ENCODE measurements around the gene CXCR6.

CXCR6 gene

DNA sequence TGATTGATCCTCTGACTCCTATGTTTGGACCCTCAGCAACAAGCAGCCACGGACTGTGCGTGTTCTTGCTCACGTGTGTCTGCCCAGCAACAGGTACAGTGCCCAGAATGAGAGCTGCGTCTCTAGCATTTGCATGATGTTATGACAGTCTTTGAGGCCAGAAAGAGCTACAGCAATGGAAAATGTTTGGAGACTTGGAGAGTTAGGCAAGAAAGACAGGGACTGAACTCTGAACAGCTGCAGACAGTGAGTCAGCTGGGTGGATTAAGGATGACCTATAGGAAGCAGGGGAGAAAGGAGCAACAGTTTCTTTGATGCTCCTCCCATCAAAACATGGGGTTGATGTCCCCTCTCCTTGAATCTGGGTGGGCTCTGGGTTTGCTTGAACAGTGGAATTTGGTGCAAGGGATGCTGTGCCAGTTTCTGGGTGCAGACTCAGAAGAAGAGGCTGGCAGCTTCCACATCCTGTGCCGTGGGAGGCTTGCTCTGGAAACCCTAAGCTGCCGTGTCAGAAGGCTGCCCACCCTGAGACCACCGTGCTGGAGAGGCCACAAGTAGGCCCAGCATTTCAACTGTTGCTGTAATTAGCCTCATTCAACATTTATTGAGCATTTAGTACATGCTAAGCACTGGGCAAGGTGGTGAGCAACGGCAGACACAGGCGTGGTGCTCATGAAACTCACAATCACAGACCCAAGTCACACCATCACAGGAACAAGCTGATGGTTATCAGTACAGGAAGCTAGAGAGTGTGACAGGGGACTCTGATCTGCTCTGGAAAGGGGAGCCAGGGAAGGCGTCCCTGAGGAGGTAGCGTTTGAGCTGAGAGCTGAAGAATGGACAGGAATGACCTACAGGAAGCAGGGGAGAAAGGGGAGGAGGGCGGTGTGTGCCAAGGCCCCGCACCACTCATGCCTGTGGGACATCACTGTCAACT is 35.2 kb upstream of the CXCR6 start:
- no peak for TF ChIP-seq CTCF (conservative IDR thresholded peaks at IDR 0.05)
- H3K27ac ChIP-seq, result no peak overlapping the region

DNA sequence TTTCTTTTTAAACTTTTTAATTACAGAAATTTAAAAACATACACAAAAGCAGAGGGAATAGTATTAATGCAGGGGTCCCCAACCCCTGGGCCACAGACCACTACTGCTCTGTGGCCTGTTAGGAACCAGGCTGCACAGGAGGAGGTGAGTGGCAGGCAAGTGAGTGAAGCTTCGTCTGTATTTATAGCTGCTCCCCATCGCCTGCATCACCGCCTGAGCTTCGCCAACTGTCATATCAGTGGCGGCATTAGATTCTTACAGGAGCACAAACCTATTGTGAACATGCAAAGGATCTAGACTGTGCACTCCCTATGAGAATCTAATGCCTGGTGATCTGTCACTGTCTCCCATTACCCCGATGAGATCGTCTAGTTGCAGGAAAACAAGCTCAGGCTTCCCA is 34.5 kb upstream of the CXCR6 start:
- no peak for TF ChIP-seq CTCF (conservative IDR thresholded peaks at IDR 0.05)
- no peak overlapping the region for H3K27ac ChIP-seq

- no peak for TF ChIP-seq CTCF (conservative IDR thresholded peaks at IDR 0.05)
Observed at GRCh38 chr3:45909542-45909941, 33.7 kb upstream of the CXCR6 start.

GRCh38 chr3:45910892-45911291 is 32.4 kb upstream of the CXCR6 start:
- H3K27ac ChIP-seq, result no peak overlapping the region
- TF ChIP-seq CTCF (conservative IDR thresholded peaks at IDR 0.05), result no peak

More at GRCh38 chr3:45909542-45909941, 33.7 kb upstream of the CXCR6 start:
- no peak overlapping the region for H3K27ac ChIP-seq

- no peak overlapping the region for H3K27ac ChIP-seq
- TF ChIP-seq CTCF (conservative IDR thresholded peaks at IDR 0.05), result no peak
Observed at GRCh38 chr3:45911511-45912226, 31.6 kb upstream of the CXCR6 start.

DNA sequence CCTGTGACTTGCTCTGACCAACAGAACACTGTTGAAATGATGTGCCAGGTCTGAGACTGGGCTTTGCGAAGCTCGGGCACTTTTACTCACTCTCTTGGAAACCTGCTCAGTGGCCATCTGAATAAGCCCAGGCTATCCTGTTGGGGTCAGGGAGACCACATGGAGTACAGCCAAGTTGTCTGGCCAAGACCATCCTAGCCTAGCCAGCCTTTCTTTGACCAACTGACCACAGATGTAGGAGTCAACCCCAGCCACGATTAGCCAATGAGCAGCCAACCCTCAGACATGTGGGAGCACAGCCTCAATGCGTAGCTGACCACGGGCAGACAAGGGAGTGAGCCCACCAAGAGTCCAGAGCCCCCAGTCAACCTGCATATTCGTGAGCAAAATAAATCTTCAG is 30.8 kb upstream of the CXCR6 start:
- no peak overlapping the region for H3K27ac ChIP-seq
- no peak for TF ChIP-seq CTCF (conservative IDR thresholded peaks at IDR 0.05)

DNA sequence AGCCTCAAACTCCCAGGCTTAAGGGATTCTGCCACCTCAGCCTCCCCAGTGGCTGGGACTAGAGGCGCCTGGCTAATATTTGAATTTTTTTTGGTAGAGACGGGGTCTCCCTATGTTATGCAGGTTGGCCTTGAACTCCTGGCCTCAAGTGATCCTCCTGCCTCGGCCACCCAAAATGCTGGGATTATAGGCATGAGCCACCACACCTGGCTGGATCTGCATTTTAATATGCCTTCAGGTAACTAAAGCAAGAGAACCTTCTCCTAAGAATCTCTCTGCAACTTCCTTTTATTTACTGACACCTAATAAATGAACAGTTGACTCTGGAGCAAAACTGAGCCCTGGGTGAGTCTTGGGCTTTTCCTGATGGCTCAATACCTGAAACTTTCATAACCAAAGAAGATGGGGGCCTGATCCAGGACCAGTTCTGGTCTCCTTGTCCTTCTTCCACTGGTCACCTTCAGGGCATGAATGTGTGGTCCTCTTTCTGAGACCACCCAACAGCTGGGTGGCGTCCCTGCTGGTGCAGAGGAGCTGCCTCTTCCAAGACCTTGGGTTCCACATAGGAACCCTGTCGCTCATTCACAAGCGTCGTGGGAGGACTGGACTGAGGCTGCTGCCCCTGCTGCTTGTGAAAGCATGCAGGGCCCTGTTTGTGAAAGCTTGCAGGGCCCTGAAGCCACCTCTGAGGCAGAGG is 28.8 kb upstream of the CXCR6 start:
- TF ChIP-seq CTCF (conservative IDR thresholded peaks at IDR 0.05), result no peak
- H3K27ac ChIP-seq, result no peak overlapping the region

Measured in VCaP (cell line).